ENCODE results near the gene MYH13. TPM values are rescaled to one million over a fixed set of nuclear protein-coding genes. Genes with fewer than 3 reads are reported as not detected.

The MYH13 gene
- total RNA-seq: not detected

DNA sequence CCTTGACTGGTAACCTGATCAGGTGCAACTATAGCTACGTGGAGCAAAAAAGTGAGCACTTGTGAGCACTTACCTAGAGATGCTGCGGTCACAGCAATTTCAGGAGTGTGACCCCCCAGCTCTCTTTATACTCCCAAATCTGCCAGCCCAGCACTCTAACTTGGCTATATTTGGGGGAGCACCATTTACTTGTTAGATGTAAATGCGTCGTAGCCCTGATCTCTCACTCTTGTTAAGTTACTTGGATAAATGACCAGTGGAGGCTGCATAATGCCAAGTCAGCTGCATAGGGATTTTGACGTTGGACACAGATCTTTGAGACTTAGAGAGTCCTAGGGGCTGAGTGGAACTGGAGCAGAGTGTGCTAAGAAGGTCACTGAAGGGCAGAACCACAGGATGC is at the start of gene MYH13:
MYH13 (minus strand) TSS at position 101 of the 400 bp plus-strand sequence. CDS start 8,476 bp downstream, outside the sequence.
- no peak for DNase-seq

DNA sequence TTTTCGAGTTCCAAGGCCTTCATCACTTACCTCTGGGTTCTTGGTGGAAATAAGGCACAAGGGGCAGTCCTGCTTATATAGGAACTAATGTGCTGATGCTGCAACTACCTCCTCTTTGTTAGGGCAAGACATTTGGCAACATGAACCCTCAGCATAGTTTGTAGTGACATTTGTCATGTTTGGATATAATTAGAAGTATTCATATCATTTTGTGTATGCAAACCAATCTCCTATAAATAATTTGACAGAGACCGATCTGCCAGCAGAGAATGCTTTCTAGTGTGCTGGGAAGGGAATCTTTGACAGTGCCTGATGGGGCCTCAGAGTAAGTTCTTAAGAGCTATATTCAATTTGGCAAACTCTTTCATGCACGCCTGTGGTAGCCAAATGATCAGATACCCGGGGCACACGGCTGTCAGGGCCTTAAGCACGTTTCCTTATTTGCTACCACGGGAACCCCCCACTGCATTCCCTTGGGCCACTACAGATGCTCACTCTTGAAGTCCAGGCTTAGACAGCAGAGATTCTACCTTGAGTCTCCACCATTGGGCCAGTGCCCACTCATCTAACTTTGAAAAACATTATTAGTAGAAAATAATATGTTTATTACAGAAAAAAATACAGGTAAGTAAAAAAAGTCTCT is 49.2 kb upstream of the MYH13 start, which contains the start of gene MYH8:
MYH8 (minus strand) TSS at position 51 of the 643 bp plus-strand sequence. CDS start 1,723 bp downstream, outside the sequence.
- DNase-seq: no peak

DNA sequence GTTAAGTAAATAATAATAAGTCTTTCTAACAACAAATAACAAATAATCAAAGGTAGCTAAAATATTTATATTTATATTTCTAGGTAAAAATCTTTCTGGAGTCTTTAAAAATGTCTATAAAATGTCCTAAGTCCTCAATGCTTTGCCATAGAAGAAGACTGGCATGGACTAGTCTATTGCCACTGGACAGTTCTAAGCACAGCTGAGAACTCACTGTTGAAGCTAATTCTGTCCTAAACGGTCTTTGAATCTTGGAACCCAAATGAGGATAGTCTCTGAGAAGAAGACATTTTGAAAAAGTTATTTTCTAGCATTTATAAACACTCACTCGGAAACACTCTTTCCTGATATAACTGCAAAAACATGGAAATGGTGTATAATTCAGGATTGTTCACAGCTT is 48.4 kb upstream of the MYH13 start:
- DNase-seq: no peak

DNA sequence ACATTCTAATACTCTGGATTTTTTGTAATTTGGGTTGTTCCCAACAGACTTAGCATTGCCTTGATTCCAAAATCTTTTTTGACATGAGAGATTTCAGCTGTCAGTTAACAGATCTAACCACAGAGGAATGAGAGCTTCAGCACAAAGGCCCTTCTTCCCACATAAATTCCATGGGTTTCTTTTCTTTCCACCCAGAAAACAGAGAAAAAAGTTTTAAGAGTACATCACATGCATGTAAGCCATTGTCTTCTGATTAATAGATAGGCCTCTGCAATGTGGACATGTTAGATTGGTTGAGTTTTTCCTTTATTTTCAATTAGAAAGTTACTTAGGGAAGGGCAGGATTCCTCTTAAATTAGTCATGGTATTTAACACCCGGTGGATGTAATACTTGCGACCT is 48.0 kb upstream of the MYH13 start:
- no peak for DNase-seq

DNA sequence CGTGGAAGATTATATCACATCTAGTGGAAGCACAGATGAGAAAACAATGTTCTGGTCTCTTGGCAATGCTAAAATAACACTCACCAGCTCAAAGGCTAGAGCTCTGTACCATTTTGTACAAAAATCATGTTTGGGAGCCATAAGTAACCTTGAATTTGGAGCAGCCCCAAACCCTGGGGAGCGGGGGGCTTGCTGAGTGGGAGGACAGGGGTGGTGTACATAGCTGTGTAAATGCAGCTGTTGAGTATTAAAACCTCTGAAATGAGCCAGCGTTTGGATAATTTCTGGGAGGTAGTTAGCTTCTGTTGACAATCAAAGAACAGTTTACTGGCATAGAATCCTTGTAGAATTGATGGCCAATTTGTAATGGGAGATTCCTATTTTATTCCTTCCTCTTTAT is 44.6 kb upstream of the MYH13 start:
- DNase-seq: no peak

- no peak for DNase-seq
Measured at GRCh38 chr17:10415161-10415560, 42.4 kb upstream of the MYH13 start.

- no peak for DNase-seq
Measured at GRCh38 chr17:10403589-10403988, 30.8 kb upstream of the MYH13 start.

DNA sequence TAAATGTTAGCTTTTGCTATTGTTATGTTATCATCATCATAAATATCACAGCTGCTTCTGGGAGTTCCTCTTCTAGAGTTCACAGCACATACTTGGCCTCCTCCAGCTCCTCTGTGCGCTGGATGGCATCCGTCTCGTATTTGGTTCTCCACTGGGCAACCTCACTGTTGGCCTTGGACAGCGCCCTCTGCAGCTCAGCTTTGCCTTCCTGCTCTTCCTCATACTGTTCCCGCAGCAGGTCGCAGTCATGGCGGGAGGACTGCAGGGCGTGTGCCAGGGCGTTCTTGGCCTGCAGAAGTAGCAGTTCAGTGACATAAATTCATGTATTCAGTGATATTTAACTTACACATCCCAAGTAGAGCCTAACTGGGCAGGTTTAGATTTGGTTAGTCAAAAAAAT is 25.5 kb upstream of the MYH13 start:
- DNase-seq: no peak

DNA sequence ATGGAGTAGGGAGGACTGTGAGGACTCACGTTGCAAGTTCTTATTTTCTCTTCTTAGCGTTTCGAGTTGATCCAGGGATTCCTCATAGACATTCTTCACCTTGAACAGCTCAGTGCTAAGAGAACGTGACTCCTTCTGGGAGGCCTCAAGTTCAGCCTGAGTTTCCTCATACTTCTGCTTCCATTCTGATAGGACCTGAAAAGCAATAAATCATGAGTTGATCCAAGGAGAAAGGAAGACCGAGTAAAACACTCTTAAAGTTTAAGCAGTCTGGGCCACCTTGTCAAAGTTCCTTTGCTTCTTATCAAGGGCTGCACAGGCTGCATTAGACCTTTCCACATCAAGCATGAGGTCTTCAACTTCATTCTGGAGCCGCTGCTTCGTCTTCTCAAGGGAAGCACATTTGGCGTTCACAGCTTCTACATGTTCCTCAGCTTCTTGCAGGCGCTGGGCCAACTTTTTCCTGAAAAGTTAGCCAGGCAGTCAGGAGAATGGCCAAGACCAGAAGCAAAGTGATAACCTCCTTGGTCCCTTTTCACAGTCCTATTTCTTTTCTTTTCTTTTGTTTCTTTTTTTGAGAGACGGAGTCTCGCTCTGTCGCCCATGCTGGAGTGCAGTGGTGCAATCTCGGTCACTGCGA is 23.8 kb upstream of the MYH13 start:
- no peak for DNase-seq

GRCh38 chr17:10394201-10394887 is 21.5 kb upstream of the MYH13 start:
- DNase-seq: no peak

DNA sequence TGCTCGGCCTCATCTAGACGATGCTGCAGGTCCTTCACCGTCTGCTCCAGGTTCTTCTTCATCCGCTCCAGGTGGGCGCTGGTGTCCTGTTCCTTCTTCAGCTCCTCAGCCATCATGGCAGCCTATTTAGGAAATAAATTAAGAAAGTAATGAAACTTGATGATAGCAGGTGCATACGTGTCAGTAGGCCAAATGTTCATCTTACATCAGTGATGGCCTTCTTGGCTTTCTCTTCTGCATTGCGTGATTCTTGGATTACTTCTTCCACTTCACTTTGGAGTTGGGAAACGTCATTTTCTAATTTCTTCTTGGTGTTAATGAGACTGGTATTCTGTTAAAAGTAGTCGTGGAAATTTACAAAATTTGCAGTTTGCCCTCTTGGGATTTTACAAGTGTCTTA is 20.1 kb upstream of the MYH13 start:
- no peak for DNase-seq

DNA sequence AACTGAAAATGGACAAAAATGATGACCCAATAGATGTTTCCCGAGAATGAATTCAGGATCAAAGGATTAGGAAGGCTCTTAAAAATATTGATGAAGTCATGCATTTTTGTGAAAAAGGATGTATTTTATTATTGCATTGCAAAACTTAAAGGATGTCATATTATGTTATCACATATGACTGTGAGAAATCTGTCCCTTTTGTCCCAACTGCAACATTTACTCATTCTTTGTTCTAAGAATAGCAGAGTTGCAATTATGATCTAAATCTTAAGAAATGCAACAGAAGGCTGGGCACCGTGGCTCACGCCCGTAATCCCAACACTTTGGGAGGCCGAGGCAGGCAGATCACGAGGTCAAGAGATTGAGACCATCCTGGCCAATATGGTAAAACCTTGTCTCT is 13.1 kb upstream of the MYH13 start:
- DNase-seq: no peak

GRCh38 chr17:10384175-10384574 is 11.4 kb upstream of the MYH13 start:
- DNase-seq: no peak

DNA sequence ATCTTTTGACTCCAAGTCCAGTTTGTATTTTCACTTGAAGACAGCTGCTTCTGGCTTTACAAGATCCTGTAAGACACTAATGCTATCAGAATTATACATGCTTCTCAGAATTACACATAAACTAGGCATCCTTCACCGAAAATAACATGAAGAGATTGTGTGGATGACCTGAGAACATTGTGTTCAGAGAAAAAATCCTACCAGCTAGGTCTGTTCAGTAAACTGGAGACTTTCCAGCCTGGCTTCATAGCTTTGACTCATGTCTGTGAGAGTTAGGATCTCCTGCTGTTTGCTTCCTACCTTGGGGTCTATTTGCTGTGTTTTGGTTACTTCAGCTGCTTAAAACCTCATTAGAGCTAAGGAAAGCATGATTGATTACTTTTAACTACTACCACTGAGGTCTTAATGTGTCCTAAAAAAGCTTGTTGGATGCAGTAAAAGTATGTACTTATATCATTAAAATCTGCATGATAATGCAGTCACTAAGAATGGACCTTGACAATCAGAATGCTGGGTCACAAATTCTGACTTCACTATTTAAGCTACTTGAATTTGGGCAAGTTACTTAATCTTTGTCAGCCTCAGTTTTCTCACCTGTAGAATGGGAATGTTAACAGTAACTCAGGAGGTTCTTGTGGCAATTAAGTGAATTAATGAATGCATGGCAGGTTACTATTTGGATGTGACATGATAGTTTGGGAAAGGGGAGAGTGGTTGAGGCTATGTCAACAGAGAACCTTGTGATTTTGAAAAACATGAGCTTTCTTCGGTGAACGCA is 8.0 kb upstream of the MYH13 start:
- DNase-seq: no peak

- no peak for DNase-seq
Measured at GRCh38 chr17:10370016-10370608, 2.7 kb downstream of the MYH13 start.

GRCh38 chr17:10369239-10369638 is 3.6 kb downstream of the MYH13 start:
- no peak for DNase-seq

DNA sequence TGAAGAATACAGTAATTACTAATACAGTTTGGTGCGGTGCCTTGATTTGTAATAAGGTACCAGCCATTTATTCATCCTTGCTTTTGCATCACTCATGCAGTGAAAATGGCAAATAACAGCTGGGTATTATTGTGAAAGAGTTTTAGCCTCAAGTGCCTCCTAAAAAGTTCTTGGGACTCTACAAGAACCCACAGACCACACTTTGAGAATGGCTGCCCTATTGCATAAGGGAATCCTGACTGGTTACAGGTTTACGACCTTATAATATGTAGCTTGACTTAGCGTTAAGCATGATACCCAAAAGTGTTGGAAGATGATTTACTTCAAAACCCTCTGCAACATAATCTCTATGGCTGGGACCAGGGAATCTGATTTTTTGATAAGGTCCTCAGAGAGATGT is 4.2 kb downstream of the MYH13 start:
- DNase-seq: no peak

- DNase-seq: no peak
Measured at GRCh38 chr17:10360578-10360977, 12.2 kb downstream of the MYH13 start.

GRCh38 chr17:10357768-10358167 is 15.0 kb downstream of the MYH13 start:
- DNase-seq: no peak

DNA sequence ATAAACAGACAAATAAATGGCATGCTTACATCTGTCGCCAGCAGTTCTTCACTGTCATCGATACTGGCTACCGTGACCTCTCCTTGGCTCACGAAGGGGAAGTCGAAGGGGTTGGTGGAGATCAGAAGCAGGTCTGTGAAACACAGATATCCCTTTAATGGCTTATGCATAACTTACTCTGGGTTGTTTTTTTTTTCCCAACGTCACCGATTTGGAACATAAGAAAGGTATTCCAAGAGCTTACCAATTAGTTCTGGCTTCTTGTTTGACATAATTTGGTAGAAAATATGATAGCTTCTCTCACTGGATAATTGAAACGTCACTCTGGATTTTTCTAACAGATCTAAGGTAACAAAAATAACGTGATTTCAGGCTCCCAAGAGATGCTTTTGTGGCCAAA is 18.2 kb downstream of the MYH13 start:
- no peak for DNase-seq

DNA sequence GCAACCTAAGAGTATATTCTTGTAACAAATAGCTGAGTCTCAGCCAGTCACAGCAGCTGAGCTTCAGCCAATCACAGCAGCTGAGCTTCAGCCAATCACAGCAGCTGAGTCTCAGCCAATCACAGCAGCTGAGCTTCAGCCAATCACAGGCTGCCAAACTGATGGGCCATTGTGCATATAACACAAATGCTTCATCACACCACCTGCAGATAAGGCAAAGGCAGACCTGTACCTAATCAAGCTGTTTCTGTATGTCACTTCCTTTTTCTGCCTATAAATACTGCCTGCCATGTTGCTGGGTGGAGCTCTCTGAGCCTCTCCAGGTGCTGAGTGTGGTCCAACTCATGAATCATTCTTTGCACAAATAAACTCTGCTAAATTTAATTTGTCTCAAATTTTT is 19.9 kb downstream of the MYH13 start:
- no peak for DNase-seq

GRCh38 chr17:10349403-10349802 is 23.4 kb downstream of the MYH13 start:
- DNase-seq: no peak

DNA sequence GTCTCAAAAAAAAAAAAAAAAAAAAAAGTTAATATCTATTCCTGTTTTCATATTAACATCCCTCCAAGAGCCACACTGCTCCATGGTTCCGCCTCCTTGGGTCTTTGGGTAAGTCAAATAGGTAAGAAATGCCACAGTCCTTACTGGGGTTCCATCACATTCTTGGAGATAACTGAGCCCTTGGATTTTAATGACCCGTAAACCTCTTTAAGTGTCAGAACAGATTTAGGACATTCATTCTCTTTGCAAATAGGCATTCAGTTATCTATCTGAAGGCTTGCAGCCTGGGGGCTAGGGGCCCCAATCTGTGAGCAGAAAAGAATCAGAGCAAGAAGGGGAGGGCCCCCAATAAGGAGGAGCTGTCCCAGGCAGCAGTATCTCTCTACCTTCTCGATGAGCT is 28.0 kb downstream of the MYH13 start:
- no peak for DNase-seq

All from occipital lobe (tissue), 2 donors.